ENCODE data around the gene PKN1.
"Not testable (repeated sequence)": the region's sequence is repeated elsewhere in the genome, so short reads cannot be mapped to it uniquely, and the experiment has no call there.

- TF ChIP-seq CTCF (conservative IDR thresholded peaks at IDR 0.05); ZFX (IDR thresholded peaks at IDR 0.05): not testable (repeated sequence)
Observed at GRCh38 chr19:14403145-14403930, 29.8 kb upstream of the PKN1 start.

All from C4-2B (cell line).